Neural cell (in vitro differentiated cells): ENCODE data around the gene GPRC5A.

Experiments used
- CTCF ChIP-seq: fragments of 450-650 bp; IDR thresholded peaks from 2 replicates; pipeline ENCODE4 v1.5.1; 2014; ENCODE audit warnings: antibody characterized with exemption, mild to moderate bottlenecking, moderate library complexity; ENCODE audit not compliant: poor library complexity, severe bottlenecking
- EZH2 ChIP-seq: fragments of 200-600, 300-800 bp; shearing (Covaris generic), sonication (generic); IDR thresholded peaks from 2 replicates; pipeline ENCODE4 v1.6.1; 2014; ENCODE audit warnings: antibody characterized with exemption, low read length, borderline replicate concordance, mild to moderate bottlenecking; ENCODE audit not compliant: insufficient read depth, poor library complexity, severe bottlenecking
- POLR2AphosphoS5 ChIP-seq: IDR thresholded peaks from 2 replicates; pipeline ENCODE4 v1.6.1; 2012
- TF ChIP-seq, protein P1 (sequence below): IDR thresholded peaks from 2 replicates; pipeline ENCODE4 v1.6.1; 2012; ENCODE audit warnings: borderline replicate concordance

DNA sequence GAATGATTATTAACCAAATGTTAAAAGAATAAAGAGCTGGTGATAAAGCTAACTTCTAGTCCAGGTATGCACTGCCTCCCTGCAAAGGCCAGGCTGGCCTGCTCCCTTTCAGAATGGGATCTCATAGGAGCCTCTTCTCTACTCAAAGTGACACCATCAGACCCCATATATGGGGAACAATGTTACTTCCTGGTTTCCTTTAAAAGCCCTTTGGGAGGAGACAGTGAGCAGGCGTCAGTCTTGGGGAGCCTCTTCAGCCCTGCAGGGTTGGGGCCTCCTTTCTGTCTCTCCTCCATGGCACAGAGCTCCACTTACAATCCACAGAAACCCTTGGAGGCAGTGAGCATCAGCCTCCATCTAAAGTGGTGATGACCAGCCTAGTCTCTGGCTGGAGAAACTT, 17.3 kb upstream of the GPRC5A start:
- TF ChIP-seq EZH2 (no peak), CTCF (no peak), POLR2AphosphoS5 (no peak)
- TF ChIP-seq, protein P1, sequence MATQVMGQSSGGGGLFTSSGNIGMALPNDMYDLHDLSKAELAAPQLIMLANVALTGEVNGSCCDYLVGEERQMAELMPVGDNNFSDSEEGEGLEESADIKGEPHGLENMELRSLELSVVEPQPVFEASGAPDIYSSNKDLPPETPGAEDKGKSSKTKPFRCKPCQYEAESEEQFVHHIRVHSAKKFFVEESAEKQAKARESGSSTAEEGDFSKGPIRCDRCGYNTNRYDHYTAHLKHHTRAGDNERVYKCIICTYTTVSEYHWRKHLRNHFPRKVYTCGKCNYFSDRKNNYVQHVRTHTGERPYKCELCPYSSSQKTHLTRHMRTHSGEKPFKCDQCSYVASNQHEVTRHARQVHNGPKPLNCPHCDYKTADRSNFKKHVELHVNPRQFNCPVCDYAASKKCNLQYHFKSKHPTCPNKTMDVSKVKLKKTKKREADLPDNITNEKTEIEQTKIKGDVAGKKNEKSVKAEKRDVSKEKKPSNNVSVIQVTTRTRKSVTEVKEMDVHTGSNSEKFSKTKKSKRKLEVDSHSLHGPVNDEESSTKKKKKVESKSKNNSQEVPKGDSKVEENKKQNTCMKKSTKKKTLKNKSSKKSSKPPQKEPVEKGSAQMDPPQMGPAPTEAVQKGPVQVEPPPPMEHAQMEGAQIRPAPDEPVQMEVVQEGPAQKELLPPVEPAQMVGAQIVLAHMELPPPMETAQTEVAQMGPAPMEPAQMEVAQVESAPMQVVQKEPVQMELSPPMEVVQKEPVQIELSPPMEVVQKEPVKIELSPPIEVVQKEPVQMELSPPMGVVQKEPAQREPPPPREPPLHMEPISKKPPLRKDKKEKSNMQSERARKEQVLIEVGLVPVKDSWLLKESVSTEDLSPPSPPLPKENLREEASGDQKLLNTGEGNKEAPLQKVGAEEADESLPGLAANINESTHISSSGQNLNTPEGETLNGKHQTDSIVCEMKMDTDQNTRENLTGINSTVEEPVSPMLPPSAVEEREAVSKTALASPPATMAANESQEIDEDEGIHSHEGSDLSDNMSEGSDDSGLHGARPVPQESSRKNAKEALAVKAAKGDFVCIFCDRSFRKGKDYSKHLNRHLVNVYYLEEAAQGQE = no peak
